Ascending aorta (tissue), 2 donors: Measurements from ENCODE around the gene RNF187. TPM values are rescaled to one million over a fixed set of nuclear protein-coding genes. Genes with fewer than 3 reads are reported as not detected.

Experiments used
- DNase-seq, 2 donors: peaks; one replicate each; pipeline ENCODE4 v3.0.0-alpha.2; 2019; ENCODE audit warnings: low spot score in 2 of 2
- H3K27ac ChIP-seq, 2 donors: fragments of 200-600 bp; sonication (generic); one replicate each; pipeline ENCODE4 v1.5.1; 2016 to 2017; ENCODE audit warnings: mild to moderate bottlenecking in 1 of 2
- H3K27me3 ChIP-seq: fragments of 200-600 bp; sonication (generic); one replicate; pipeline ENCODE4 v1.5.1; 2017
- H3K36me3 ChIP-seq, 2 donors: fragments of 200-600 bp; sonication (generic); one replicate each; pipeline ENCODE4 v1.5.1; 2016
- H3K4me1 ChIP-seq, 2 donors: fragments of 200-600 bp; sonication (generic); one replicate each; pipeline ENCODE4 v1.5.1; 2016 to 2017; ENCODE audit warnings: mild to moderate bottlenecking in 1 of 2
- H3K4me3 ChIP-seq, 2 donors: fragments of 200-600 bp; sonication (generic); one replicate each; pipeline ENCODE4 v1.5.1; 2016 to 2017; ENCODE audit warnings: mild to moderate bottlenecking in 1 of 2
- H3K9me3 ChIP-seq, 2 donors: fragments of 200-600 bp; sonication (generic); one replicate each; pipeline ENCODE4 v1.5.1; 2016
- intact Hi-C: fragments of 100-400 bp; cut with DNase I; formaldehyde crosslinking; loops from one replicate; pipeline ENCODE4 v1.15.1; 2023
- total RNA-seq: library from RNA; depleted of rRNA; stranded (reverse); fragments of >200 nt; gene quantifications from one replicate; pipeline ENCODE4 v1.1.0, GENCODE V29; 2016
- TF ChIP-seq, protein P1 (sequence below), 3 experiments: fragments of 200-600 bp in 2 of 3; fragments of 450-650 bp in 1 of 3; sonication (generic) in 2 of 3; IDR thresholded peaks; one replicate each; pipeline ENCODE4 v1.5.1; 2016 to 2019; ENCODE audit warnings: antibody characterized with exemption in 3 of 3, mild to moderate bottlenecking in 1 of 3, moderate library complexity in 1 of 3

Gene RNF187
- total RNA-seq, 1 donor from 2014 or later = 24.3 TPM

DNA sequence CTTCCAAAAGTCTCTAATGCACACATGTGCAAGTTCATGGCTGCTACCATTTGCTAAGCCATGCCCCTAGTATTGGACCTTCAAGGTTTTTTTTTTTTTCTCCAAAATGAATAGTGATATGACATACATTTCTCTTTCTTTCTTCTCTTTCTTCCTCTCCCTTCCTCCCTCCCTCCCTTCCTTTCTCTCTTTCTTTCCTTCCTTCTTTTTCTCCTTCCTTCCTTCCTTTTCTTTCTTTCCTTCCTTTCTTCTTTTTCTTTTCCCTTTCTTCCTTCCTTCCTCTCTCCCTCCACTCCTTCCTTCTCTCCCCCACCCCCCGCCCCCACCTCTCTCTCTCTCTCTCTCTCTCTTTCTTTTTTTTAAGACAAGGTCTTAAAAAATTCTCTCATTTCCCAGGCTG, 3.4 kb upstream of the RNF187 start:
- intact Hi-C loops = loop anchor here (10.0 kb wide), 2 partner anchors 379 to 791 kb away; partner anchors contain the start of genes C1orf35, MRPL55 and RAB4A
- no peaks in the 10 kb centered on the region for H3K9me3 ChIP-seq
- no peak overlapping the region for H3K4me3 ChIP-seq
- no peaks in the 10 kb centered on the region for H3K27me3 ChIP-seq
- DNase-seq = no peak
- no peaks in the 10 kb centered on the region for H3K36me3 ChIP-seq
- H3K27ac ChIP-seq = no peak overlapping the region
- TF ChIP-seq, protein P1, sequence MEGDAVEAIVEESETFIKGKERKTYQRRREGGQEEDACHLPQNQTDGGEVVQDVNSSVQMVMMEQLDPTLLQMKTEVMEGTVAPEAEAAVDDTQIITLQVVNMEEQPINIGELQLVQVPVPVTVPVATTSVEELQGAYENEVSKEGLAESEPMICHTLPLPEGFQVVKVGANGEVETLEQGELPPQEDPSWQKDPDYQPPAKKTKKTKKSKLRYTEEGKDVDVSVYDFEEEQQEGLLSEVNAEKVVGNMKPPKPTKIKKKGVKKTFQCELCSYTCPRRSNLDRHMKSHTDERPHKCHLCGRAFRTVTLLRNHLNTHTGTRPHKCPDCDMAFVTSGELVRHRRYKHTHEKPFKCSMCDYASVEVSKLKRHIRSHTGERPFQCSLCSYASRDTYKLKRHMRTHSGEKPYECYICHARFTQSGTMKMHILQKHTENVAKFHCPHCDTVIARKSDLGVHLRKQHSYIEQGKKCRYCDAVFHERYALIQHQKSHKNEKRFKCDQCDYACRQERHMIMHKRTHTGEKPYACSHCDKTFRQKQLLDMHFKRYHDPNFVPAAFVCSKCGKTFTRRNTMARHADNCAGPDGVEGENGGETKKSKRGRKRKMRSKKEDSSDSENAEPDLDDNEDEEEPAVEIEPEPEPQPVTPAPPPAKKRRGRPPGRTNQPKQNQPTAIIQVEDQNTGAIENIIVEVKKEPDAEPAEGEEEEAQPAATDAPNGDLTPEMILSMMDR (IDR thresholded peaks at IDR 0.05) = no peak
- peaks cover 16 to 22% of the 10 kb centered on the region in 2 donors for H3K4me1 ChIP-seq

DNA sequence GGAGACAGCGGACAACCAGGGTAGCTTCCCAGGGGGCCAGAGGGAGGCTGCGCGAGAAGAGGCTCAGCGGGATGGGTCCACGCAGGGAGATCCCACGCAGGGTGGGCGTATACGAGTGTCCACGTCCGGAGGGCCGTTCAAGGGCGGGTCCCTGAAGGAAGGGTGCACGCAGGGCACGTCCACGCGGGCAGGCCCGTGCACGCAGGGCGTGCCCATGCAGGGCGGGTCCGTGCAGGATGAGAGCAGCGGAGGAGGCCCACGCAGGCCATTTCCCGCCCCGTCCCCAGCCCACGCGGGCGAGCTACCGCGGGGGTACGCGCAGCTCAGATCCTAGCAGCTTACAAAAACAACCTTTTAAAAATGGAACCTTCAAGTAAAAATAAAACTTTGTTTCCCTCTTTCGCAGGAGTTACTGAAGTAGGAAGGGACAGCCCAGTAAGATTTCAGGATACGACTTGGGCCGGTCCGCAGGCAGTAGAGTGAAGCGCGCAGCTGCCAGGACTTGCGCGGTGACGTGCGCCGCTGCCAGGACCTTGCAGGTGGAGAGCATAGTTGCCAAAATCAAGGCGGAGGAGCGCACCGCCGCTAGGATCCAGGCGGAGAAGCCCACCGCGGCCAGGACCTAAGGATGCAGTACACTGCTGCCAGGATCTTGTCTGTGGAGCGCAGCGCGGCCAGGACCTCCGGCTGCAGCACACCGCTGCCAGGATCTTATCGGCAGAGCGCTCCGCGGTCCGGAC, 416 bp upstream of the RNF187 start:
- Histone ChIP-seq H3K4me3 (peak overlapping the region; percentile 76 to 97), H3K27ac (peak overlapping the region; percentile 99 to 100), H3K27me3 (no peaks in the 10 kb centered on the region), H3K36me3 (peaks cover 5 to 14% of the 10 kb centered on the region in 2 donors), H3K4me1 (peaks cover 17 to 28% of the 10 kb centered on the region in 2 donors), H3K9me3 (no peaks in the 10 kb centered on the region)
- intact Hi-C loops = loop anchor here (1.0 to 10.0 kb wide), 6 partner anchors 28 to 788 kb away; partner anchors contain the start of genes C1orf35, GUK1, MRPL55 and RAB4A
- TF ChIP-seq, protein P1 (IDR thresholded peaks at IDR 0.05) = no peak
- DNase-seq = peak; percentile 14 to 82

DNA sequence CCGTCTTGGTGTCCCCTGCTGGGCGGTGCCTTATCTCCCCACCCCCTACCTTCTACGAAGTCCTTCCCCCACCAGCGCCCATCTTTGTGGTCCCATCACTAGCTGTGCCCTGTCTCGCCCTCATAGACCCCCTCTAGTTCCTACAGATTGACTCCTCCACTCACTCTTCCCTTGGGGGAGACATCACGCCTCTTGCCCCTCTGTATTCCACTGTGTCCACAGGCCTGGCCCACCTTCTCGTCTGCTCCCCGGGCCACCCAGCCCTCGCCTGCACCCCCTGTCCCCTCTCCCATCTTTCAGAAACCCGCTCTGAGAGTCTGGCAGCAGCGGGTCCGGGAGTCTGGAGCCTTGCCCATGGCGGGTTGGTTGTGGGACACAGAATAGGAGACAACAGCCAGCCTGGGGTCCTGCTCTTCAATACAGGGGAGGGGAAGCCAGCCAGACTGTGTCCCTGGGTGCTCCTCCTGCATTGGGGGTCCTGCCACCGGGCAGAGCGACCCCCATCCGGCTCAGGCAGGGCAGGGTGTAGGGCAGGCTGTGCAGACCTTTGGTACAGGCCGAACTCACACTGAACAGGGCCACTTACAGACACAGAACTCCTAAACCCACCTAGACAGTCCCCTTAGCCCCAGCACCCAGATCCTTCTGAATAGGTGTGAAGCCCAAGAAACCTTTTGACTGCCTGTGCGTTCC, 1.1 kb downstream of the RNF187 start:
- H3K27me3 ChIP-seq = no peaks in the 10 kb centered on the region
- TF ChIP-seq, protein P1 (IDR thresholded peaks at IDR 0.05) = no peak
- peaks cover 10 to 21% of the 10 kb centered on the region in 2 donors for H3K36me3 ChIP-seq
- H3K9me3 ChIP-seq = no peaks in the 10 kb centered on the region
- H3K27ac ChIP-seq = peak overlapping the region in 1 of 2 donors; percentile 99
- intact Hi-C loops = loop anchor here (10.0 kb wide), 2 partner anchors 383 to 787 kb away; partner anchors contain the start of genes C1orf35, MRPL55 and RAB4A
- peaks cover 17 to 28% of the 10 kb centered on the region in 2 donors for H3K4me1 ChIP-seq
- H3K4me3 ChIP-seq = peak overlapping the region; percentile 76 to 97
- no peak for DNase-seq

DNA sequence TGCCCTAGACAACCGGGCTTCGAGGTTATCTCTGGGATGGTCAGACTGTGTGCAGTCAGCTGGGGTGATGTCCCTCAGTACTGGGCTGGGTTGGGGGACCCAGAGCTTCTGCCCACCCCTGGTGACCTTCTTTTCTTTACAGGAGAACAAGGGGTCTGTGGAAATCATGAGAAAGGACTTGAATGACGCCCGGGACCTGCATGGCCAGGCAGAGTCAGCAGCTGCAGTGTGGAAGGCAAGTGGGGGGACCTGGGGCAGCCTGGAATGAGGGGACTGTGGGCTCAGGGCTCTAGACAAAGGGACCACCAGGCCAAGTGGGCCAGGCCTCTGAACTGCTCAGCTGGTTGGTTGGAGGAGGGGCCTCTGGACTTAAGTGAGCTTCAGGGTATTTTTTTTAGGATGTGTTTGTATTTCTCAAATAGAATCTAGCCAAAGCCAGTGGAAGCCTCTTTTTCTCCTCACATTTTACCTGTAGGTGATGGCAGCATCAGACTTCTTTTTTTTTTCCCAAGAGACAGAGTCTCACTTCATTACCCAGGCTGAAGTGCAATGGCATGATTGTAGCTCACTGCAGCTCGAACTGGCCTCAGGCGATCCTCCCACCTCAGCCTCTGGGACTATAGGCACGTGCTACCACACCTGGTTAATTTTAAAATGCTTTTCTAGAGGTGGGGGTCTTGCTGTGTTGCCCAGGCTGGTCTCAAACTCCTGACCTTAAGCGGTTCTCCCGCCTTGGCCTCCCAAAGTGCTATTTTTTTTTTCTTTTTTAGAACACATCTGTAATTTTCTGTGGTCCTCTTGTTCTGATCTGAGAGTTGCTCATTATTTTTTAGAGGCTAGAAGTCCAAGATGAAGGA, 1.9 kb downstream of the RNF187 start:
- Histone ChIP-seq H3K27ac (no peak overlapping the region), H3K27me3 (no peaks in the 10 kb centered on the region), H3K4me1 (peaks cover 17 to 28% of the 10 kb centered on the region in 2 donors), H3K4me3 (peak overlapping the region; percentile 76 to 97), H3K9me3 (no peaks in the 10 kb centered on the region), H3K36me3 (peaks cover 17 to 29% of the 10 kb centered on the region in 2 donors)
- no peak for DNase-seq
- intact Hi-C loops = loop anchor here (10.0 kb wide), 2 partner anchors 384 to 786 kb away; partner anchors contain the start of genes C1orf35, MRPL55 and RAB4A
- TF ChIP-seq, protein P1 (IDR thresholded peaks at IDR 0.05) = no peak
